Measurements from ENCODE around the gene AIG1. TPM values are rescaled to one million over a fixed set of nuclear protein-coding genes. Genes with fewer than 3 reads are reported as not detected.

The AIG1 gene
- total RNA-seq, 2 donors from 2014 or later: 41.3 to 67.0 TPM

GRCh38 chr6:143331362-143331761, 270.7 kb downstream of the AIG1 start:
- 93% methylated on average over 2 of the region's 2 CpGs for WGBS
- intact Hi-C loops (cut with DNase I): no loop called here

GRCh38 chr6:143332153-143332845, 271.6 kb downstream of the AIG1 start:
- no peak for TF ChIP-seq POLR2A (IDR thresholded peaks at IDR 0.05)
- TF ChIP-seq CTCF (IDR thresholded peaks at IDR 0.05): no peak
- no peak for TF ChIP-seq POLR2AphosphoS5 (IDR thresholded peaks at IDR 0.05)
- no peaks in the 10 kb centered on the region for H3K4me1 ChIP-seq (replicated peaks)
- WGBS: 74% methylated on average over 1 of the region's 1 CpG

More at GRCh38 chr6:143331362-143331761, 270.7 kb downstream of the AIG1 start:
- no peak for DNase-seq (ENCODE audit: low spot score)
- Histone ChIP-seq H3K27me3 (replicated peaks; ENCODE audit: insufficient read depth) (no peaks in the 10 kb centered on the region), H3K4me1 (replicated peaks) (no peaks in the 10 kb centered on the region), H3K4me3 (no peak overlapping the region), H3K36me3 (no peaks in the 10 kb centered on the region), H3K27ac (no peak overlapping the region), H3K9me3 (no peaks in the 10 kb centered on the region)
- TF ChIP-seq POLR2AphosphoS5 (IDR thresholded peaks at IDR 0.05) (no peak), CTCF (IDR thresholded peaks at IDR 0.05) (no peak), POLR2A (IDR thresholded peaks at IDR 0.05) (no peak)

GRCh38 chr6:143333081-143333480, 272.4 kb downstream of the AIG1 start:
- intact Hi-C loops (cut with DNase I): no loop called here
- DNase-seq (ENCODE audit: low spot score): no peak
- TF ChIP-seq POLR2AphosphoS5 (IDR thresholded peaks at IDR 0.05): no peak
- no peak for TF ChIP-seq POLR2A (IDR thresholded peaks at IDR 0.05)
- no peak for TF ChIP-seq CTCF (IDR thresholded peaks at IDR 0.05)
- no peak overlapping the region for H3K4me3 ChIP-seq
- H3K27ac ChIP-seq: no peak overlapping the region
- H3K27me3 ChIP-seq (replicated peaks; ENCODE audit: insufficient read depth): no peaks in the 10 kb centered on the region
- no peaks in the 10 kb centered on the region for H3K36me3 ChIP-seq
- H3K9me3 ChIP-seq: no peaks in the 10 kb centered on the region
- 85% methylated on average over 2 of the region's 2 CpGs for WGBS
- no peaks in the 10 kb centered on the region for H3K4me1 ChIP-seq (replicated peaks)

More at GRCh38 chr6:143332153-143332845, 271.6 kb downstream of the AIG1 start:
- Histone ChIP-seq H3K27me3 (replicated peaks; ENCODE audit: insufficient read depth) (no peaks in the 10 kb centered on the region), H3K36me3 (no peaks in the 10 kb centered on the region), H3K27ac (no peak overlapping the region), H3K4me3 (no peak overlapping the region), H3K9me3 (no peaks in the 10 kb centered on the region)
- intact Hi-C loops (cut with DNase I): no loop called here
- no peak for DNase-seq (ENCODE audit: low spot score)

GRCh38 chr6:143333749-143334520, 273.2 kb downstream of the AIG1 start:
- intact Hi-C loops (cut with DNase I): no loop called here
- TF ChIP-seq POLR2AphosphoS5 (IDR thresholded peaks at IDR 0.05) (no peak), POLR2A (IDR thresholded peaks at IDR 0.05) (no peak), CTCF (IDR thresholded peaks at IDR 0.05) (no peak)
- no peak for DNase-seq (ENCODE audit: low spot score)
- Histone ChIP-seq H3K36me3 (no peaks in the 10 kb centered on the region), H3K4me3 (no peak overlapping the region), H3K9me3 (no peaks in the 10 kb centered on the region), H3K27me3 (replicated peaks; ENCODE audit: insufficient read depth) (no peaks in the 10 kb centered on the region), H3K4me1 (replicated peaks) (no peaks in the 10 kb centered on the region), H3K27ac (no peak overlapping the region)
- WGBS: 80% methylated on average over 7 of the region's 7 CpGs
